ENCODE measurements around the gene NR3C1.

The NR3C1 gene

DNA sequence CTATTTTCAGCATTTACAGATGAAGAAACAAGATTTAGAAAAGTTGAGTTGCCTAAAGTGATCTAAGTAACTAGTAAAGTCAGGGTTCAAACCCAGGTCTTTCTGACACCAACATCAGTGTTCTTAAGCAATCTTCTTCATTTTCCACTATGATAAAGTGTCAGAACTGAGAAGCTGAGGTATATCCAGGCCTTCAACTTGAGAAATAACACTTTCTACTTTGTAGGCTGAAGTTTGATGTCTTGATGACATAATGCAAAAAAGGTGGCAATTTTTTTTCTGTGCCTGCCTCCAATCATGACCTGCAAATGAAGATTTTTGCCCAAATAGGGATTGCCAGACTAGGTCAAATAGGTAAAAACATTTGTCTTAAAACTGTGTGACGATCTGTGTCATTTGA lies 81.3 kb downstream of the NR3C1 start:
- Histone ChIP-seq H4K20me1 (ENCODE audit: control insufficient read depth, insufficient read depth, low read depth, low read length) (no peaks in the 10 kb centered on the region), H3K27ac (ENCODE audit: low read depth, low read length) (no peak overlapping the region), H3K4me1 (ENCODE audit: control insufficient read depth, low read length) (peaks cover 17% of the 10 kb centered on the region), H3K9me3 (ENCODE audit: control insufficient read depth, insufficient read depth, low read length) (0 out of 2 replicates have a peak, but pooled peaks cover 3% of the 10 kb centered on the region), H3K9me2 (replicated peaks; ENCODE audit: control insufficient read depth, low read length) (no peaks in the 10 kb centered on the region), H3K27me3 (ENCODE audit: control insufficient read depth, low read length) (no peaks in the 10 kb centered on the region), H3K36me3 (ENCODE audit: control insufficient read depth, low read length) (peaks cover 50% of the 10 kb centered on the region), H3K79me2 (ENCODE audit: control insufficient read depth, low read length) (peaks cover 100% of the 10 kb centered on the region), H3K4me2 (ENCODE audit: low read length) (no peak overlapping the region), H3F3A (ENCODE audit: control insufficient read depth, insufficient read depth) (no peaks in the 10 kb centered on the region), H3K4me3 (ENCODE audit: low read length) (no peak overlapping the region)
- TF ChIP-seq EZH2phosphoT487 (IDR thresholded peaks at IDR 0.05; ENCODE audit: borderline replicate concordance, low read length) (no peak), CTCF (IDR thresholded peaks at IDR 0.05; ENCODE audit: low read depth, low read length, poor library complexity, severe bottlenecking) (no peak)

DNA sequence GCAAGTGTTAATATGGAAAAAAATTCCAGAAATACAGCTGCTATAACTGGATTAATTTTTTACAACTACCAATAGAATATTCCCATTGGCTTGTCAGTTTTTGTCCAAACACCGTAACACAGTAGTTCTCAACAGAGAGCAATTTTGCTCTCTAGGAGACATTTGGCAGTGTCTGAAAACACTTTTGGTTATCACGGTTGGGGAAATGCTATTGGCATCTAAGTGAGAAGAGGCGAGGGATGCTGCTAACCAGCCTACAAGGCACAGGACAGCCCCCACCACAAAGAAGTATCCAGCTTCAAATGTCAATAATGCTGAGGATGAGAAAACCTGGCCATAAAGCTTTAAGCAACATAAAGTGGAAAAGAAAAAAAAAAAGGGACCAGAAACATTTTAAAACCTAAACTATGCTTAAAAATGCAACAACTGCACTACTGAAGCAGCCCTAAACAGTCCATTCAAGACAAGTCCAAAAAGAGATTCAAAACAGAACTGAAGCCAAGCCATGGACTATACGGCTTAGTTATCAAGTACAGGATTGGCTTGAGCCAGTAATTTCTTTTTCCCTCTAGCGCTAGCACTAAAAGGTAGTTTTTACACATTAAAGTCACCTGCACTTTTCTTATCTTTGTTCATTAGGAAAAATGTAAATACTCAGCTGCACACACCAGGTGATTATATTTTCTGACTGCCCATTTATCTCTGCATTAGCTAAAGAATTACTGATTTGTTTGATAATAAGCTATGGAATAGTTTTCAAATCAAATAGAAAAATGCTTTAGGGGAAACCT lies 83.9 kb downstream of the NR3C1 start:
- no peaks in the 10 kb centered on the region for H4K20me1 ChIP-seq (ENCODE audit: control insufficient read depth, insufficient read depth, low read depth, low read length)
- H3K79me2 ChIP-seq (ENCODE audit: control insufficient read depth, low read length), result peaks cover 99% of the 10 kb centered on the region
- peaks cover 6% of the 10 kb centered on the region; the same call in 1 of the 2 replicates for H3F3A ChIP-seq (ENCODE audit: control insufficient read depth, insufficient read depth)
- H3K4me3 ChIP-seq (ENCODE audit: low read length), result no peak overlapping the region
- H3K27me3 ChIP-seq (ENCODE audit: control insufficient read depth, low read length), result no peaks in the 10 kb centered on the region
- H3K9me3 ChIP-seq (ENCODE audit: control insufficient read depth, insufficient read depth, low read length), result no peaks in the 10 kb centered on the region
- no peak for TF ChIP-seq EZH2phosphoT487 (IDR thresholded peaks at IDR 0.05; ENCODE audit: borderline replicate concordance, low read length)
- TF ChIP-seq CTCF (IDR thresholded peaks at IDR 0.05; ENCODE audit: low read depth, low read length, poor library complexity, severe bottlenecking), result no peak
- no peak overlapping the region for H3K27ac ChIP-seq (ENCODE audit: low read depth, low read length)
- no peaks in the 10 kb centered on the region for H3K9me2 ChIP-seq (replicated peaks; ENCODE audit: control insufficient read depth, low read length)
- peaks cover 43% of the 10 kb centered on the region for H3K4me1 ChIP-seq (ENCODE audit: control insufficient read depth, low read length)
- peaks cover 27% of the 10 kb centered on the region for H3K36me3 ChIP-seq (ENCODE audit: control insufficient read depth, low read length)
- H3K4me2 ChIP-seq (ENCODE audit: low read length), result no peak overlapping the region

DNA sequence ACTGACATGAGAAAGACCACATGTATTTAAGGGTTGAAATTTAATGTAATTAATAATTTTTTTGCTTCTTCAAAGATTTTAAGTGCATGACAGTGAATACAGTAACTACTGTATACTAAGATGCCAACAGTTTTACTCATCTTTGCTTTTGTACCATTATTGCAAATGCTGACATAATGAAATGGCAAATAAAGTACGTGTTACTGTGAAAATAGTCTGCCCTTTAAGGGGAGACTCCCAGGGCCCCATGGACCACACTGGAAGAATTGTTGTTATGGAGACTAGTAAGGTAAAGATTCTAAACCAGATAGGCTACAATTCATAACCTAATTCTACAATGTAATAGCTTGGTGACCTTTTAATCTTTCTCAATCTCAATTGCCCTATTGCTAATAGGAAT lies 84.7 kb downstream of the NR3C1 start:
- no peaks in the 10 kb centered on the region for H4K20me1 ChIP-seq (ENCODE audit: control insufficient read depth, insufficient read depth, low read depth, low read length)
- no peak overlapping the region for H3K27ac ChIP-seq (ENCODE audit: low read depth, low read length)
- no peaks in the 10 kb centered on the region for H3K9me2 ChIP-seq (replicated peaks; ENCODE audit: control insufficient read depth, low read length)
- peaks cover 23% of the 10 kb centered on the region for H3K36me3 ChIP-seq (ENCODE audit: control insufficient read depth, low read length)
- peaks cover 99% of the 10 kb centered on the region for H3K79me2 ChIP-seq (ENCODE audit: control insufficient read depth, low read length)
- H3K4me1 ChIP-seq (ENCODE audit: control insufficient read depth, low read length), result peaks cover 51% of the 10 kb centered on the region
- H3K27me3 ChIP-seq (ENCODE audit: control insufficient read depth, low read length), result no peaks in the 10 kb centered on the region
- no peak overlapping the region for H3K4me2 ChIP-seq (ENCODE audit: low read length)
- TF ChIP-seq EZH2phosphoT487 (IDR thresholded peaks at IDR 0.05; ENCODE audit: borderline replicate concordance, low read length), result no peak
- no peak for TF ChIP-seq CTCF (IDR thresholded peaks at IDR 0.05; ENCODE audit: low read depth, low read length, poor library complexity, severe bottlenecking)
- no peak overlapping the region for H3K4me3 ChIP-seq (ENCODE audit: low read length)
- no peaks in the 10 kb centered on the region for H3K9me3 ChIP-seq (ENCODE audit: control insufficient read depth, insufficient read depth, low read length)
- peaks cover 10% of the 10 kb centered on the region; the same call in 1 of the 2 replicates for H3F3A ChIP-seq (ENCODE audit: control insufficient read depth, insufficient read depth)
